Gastroesophageal sphincter (tissue), 4 donors: ENCODE data around the gene FSHR. TPM values are rescaled to one million over a fixed set of nuclear protein-coding genes. Genes with fewer than 3 reads are reported as not detected.

ENCODE experiments used
- ATAC-seq: fragments of 150-250 bp; one replicate; pipeline ENCODE4 v1.9.1; 2016; ENCODE audit warnings: mild to moderate bottlenecking, moderate library complexity
- H3K27ac ChIP-seq, 4 donors: fragments of 200-600 bp; sonication (generic) in 3 of 4; 1 replicate in 3 of 4; 2 replicates in 1 of 4; pipeline ENCODE4 v1.5.1; 2016 to 2019
- H3K27me3 ChIP-seq: fragments of 200-600 bp; sonication (generic); one replicate; pipeline ENCODE4 v1.5.1; 2019
- H3K36me3 ChIP-seq, 2 donors: fragments of 200-600 bp; sonication (generic); one replicate each; pipeline ENCODE4 v1.5.1; 2019; ENCODE audit warnings: control low read depth in 1 of 2
- H3K4me1 ChIP-seq, 3 donors: fragments of 200-600 bp; sonication (generic); 1 replicate in 2 of 3; 2 replicates in 1 of 3; pipeline ENCODE4 v1.5.1; 2016 to 2019; ENCODE audit warnings: control low read depth in 2 of 3
- H3K4me3 ChIP-seq, 2 donors: fragments of 200-600 bp; sonication (generic); one replicate each; pipeline ENCODE4 v1.5.1; 2019; ENCODE audit warnings: mild to moderate bottlenecking in 1 of 2, moderate library complexity in 1 of 2
- H3K9me3 ChIP-seq, 3 donors: fragments of 200-600 bp; sonication (generic); one replicate each; pipeline ENCODE4 v1.5.1; 2017 to 2019; ENCODE audit warnings: control low read depth in 2 of 3
- EP300 ChIP-seq: sonication (generic); formaldehyde crosslinking; IDR thresholded peaks from one replicate; pipeline ENCODE4 v1.6.1; 2017; ENCODE audit warnings: antibody characterized with exemption, mild to moderate bottlenecking
- POLR2A ChIP-seq, 2 donors: fragments of 450-650 bp; IDR thresholded peaks; one replicate each; pipeline ENCODE4 v1.6.1; 2017; ENCODE audit warnings: antibody characterized with exemption in 2 of 2, mild to moderate bottlenecking in 2 of 2, moderate library complexity in 1 of 2
- POLR2AphosphoS5 ChIP-seq: sonication (generic); formaldehyde crosslinking; IDR thresholded peaks from one replicate; pipeline ENCODE4 v1.6.1; 2017; ENCODE audit warnings: antibody characterized with exemption
- WGBS, 2 donors: methylation state at CpG; one replicate each; pipeline ENCODE4 v1.1.5; 2018; ENCODE audit warnings: low coverage in 1 of 2; 5-methylcytosine and 5-hydroxymethylcytosine counted together
- total RNA-seq, 4 donors: library from RNA; depleted of rRNA; stranded (reverse); fragments of >200 nt; gene quantifications; one replicate each; pipeline ENCODE4 v1.1.0, GENCODE V29; 2016
- TF ChIP-seq, protein P1 (sequence below), 4 experiments: fragments of 200-600 bp in 2 of 4; fragments of 450-650 bp in 2 of 4; sonication (generic) in 1 of 4; IDR thresholded peaks; one replicate each; pipeline ENCODE4 v1.5.1; 2017 to 2019; ENCODE audit warnings: antibody characterized with exemption in 4 of 4, mild to moderate bottlenecking in 2 of 4, moderate library complexity in 2 of 4

The FSHR gene
- total RNA-seq, 4 donors from 2014 or later, result not detected

DNA sequence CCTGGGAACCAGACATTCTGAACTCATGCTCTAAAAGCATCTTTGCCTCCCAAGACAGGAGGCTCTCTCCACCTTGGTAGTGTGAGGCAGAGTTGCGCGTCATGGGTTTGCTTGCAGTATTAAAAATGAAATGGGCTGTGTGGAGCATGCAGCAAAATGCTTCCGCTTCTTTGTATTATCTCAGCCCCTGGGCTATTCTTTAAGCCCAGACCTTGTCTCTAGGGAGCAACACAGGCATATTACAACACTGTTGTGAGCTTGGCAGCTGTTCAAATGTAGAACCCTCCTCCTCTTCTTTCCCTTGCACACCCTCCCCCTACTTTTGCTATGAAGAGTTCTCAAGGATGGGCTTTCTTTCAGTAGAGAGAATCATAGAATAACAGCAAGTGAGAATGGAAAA lies 213.7 kb downstream of the FSHR start:
- H3K9me3 ChIP-seq, result no peaks in the 10 kb centered on the region
- no peaks in the 10 kb centered on the region for H3K27me3 ChIP-seq
- ATAC-seq, result no peak
- TF ChIP-seq POLR2A (IDR thresholded peaks at IDR 0.05), result no peak
- no peak for TF ChIP-seq POLR2AphosphoS5
- TF ChIP-seq, protein P1, sequence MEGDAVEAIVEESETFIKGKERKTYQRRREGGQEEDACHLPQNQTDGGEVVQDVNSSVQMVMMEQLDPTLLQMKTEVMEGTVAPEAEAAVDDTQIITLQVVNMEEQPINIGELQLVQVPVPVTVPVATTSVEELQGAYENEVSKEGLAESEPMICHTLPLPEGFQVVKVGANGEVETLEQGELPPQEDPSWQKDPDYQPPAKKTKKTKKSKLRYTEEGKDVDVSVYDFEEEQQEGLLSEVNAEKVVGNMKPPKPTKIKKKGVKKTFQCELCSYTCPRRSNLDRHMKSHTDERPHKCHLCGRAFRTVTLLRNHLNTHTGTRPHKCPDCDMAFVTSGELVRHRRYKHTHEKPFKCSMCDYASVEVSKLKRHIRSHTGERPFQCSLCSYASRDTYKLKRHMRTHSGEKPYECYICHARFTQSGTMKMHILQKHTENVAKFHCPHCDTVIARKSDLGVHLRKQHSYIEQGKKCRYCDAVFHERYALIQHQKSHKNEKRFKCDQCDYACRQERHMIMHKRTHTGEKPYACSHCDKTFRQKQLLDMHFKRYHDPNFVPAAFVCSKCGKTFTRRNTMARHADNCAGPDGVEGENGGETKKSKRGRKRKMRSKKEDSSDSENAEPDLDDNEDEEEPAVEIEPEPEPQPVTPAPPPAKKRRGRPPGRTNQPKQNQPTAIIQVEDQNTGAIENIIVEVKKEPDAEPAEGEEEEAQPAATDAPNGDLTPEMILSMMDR (IDR thresholded peaks at IDR 0.05), result no peak
- no peak for TF ChIP-seq EP300
- 50 to 76% methylated on average over 3 of the region's 3 CpGs for WGBS, 2 donors
- H3K4me3 ChIP-seq, result no peak overlapping the region
- H3K4me1 ChIP-seq, result peaks cover 0 to 9% (median 4%) of the 10 kb centered on the region in 3 donors
- H3K36me3 ChIP-seq, result no peaks in the 10 kb centered on the region
- H3K27ac ChIP-seq, result no peak overlapping the region

DNA sequence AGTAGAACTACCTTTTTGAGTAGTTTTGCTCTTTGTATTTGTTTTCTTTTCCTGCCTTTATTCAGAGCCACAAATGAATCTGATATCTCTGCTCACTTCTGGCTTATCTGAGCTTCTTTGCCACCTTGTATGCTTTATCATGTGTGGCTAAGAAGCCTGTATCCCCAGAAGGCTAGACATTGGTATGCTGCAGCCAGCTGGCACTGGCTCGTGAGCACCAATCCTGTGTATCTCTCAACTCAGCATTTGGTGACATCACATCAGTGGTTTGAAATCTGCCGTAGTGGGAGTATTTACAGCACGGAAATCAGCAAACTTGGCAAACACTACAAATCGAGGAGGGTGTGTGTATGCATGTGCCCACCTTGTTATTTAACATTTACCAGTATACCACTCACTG lies 215.1 kb downstream of the FSHR start:
- WGBS, 2 donors, result 60 to 92% methylated on average over 2 to 4 of the region's 4 CpGs
- Histone ChIP-seq H3K27me3 (no peaks in the 10 kb centered on the region), H3K27ac (no peak overlapping the region), H3K4me3 (no peak overlapping the region), H3K9me3 (no peaks in the 10 kb centered on the region), H3K4me1 (peaks cover 0 to 9% (median 4%) of the 10 kb centered on the region in 3 donors), H3K36me3 (no peaks in the 10 kb centered on the region)
- ATAC-seq, result no peak
- TF ChIP-seq POLR2AphosphoS5 (no peak), EP300 (no peak)

DNA sequence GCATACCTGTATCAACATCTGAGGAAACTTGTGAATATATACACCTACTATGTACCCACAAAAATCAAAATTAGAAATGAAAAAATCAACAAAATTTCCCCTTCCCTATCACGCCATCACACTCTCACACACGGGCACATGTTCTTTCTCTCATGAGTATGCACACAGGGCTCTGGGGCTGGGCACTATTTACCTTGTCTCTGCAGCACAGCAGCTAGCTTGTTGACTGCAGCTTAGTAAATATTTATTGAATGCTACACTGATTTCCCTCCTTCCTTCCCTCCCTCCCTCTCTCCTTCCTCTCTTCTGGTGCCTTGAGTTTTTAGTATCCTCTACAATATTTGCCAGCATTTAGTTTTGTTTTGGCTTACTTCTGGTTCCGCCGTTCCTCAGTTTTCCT lies 216.1 kb downstream of the FSHR start:
- H3K27ac ChIP-seq, result no peak overlapping the region
- WGBS, 2 donors, result 89 to 93% methylated on average over 4 of the region's 4 CpGs
- no peaks in the 10 kb centered on the region for H3K27me3 ChIP-seq
- TF ChIP-seq POLR2A (IDR thresholded peaks at IDR 0.05) (no peak), EP300 (no peak), POLR2AphosphoS5 (no peak)
- TF ChIP-seq, protein P1 (IDR thresholded peaks at IDR 0.05), result no peak
- H3K4me1 ChIP-seq, result peaks cover 0 to 1% (median 1%) of the 10 kb centered on the region in 3 donors
- no peak overlapping the region for H3K4me3 ChIP-seq
- no peak for ATAC-seq
- H3K36me3 ChIP-seq, result no peaks in the 10 kb centered on the region
- H3K9me3 ChIP-seq, result no peaks in the 10 kb centered on the region

DNA sequence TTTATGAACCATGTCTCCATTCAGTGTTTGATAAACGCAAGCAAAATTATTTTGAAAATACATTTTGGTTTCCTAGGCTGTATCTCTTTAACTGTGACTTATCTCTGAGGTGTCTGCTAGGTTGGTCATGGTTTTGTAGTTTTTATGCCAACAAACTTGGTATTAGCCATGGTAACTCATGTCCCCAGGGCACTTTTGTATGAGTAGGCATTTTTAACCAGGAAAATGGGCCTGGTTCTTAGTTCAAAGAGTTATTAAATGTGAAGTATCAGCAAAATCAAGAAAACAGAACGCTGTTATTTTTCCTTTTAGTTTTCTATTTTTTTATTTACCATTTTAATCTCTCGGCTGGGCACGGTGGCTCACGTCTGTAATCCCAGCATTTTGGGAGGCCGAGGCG lies 219.5 kb downstream of the FSHR start:
- no peak for ATAC-seq
- no peak overlapping the region for H3K4me3 ChIP-seq

DNA sequence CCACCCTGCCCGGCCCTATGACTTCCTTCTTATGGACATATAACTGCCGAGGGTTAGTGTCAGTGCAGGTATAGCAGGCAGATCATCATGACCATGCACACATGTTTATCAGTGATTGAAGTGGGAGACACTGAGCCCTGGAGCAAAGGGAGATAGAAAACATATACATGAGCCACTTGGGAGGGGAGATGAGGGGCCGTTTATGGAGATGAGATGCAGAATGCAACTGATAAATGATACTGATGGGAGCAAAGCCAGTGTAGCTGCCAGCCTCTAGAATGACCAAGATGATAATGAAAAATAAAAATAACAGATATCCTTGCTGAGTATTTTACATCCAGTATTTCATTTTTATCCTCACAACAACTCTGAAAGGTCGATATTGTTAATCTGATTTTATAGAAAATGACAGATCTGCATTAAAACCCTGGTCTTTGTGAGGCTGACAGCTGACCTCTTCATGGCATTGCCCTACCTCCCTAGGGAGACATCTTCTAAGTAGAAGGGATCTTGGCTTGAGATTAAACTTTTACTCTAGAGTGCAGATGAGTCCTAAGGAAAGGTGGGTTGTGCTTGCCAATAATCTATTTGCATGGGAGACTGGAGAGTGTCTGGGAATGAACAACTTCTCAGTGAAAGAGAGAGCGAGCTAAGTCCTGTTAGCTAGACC lies 220.4 kb downstream of the FSHR start:
- Histone ChIP-seq H3K4me1 (no peaks in the 10 kb centered on the region), H3K36me3 (no peaks in the 10 kb centered on the region), H3K27me3 (no peaks in the 10 kb centered on the region), H3K27ac (no peak overlapping the region), H3K9me3 (no peaks in the 10 kb centered on the region), H3K4me3 (no peak overlapping the region)
- no peak for TF ChIP-seq POLR2A (IDR thresholded peaks at IDR 0.05)
- TF ChIP-seq EP300, result no peak
- TF ChIP-seq, protein P1 (IDR thresholded peaks at IDR 0.05), result no peak
- no peak for TF ChIP-seq POLR2AphosphoS5
- WGBS, 2 donors, result 61 to 85% methylated on average over 2 to 3 of the region's 5 CpGs
- no peak for ATAC-seq

More for the DNA sequence above, 219.5 kb downstream of the FSHR start:
- Histone ChIP-seq H3K36me3 (no peaks in the 10 kb centered on the region), H3K27ac (no peak overlapping the region), H3K9me3 (no peaks in the 10 kb centered on the region), H3K4me1 (no peaks in the 10 kb centered on the region), H3K27me3 (no peaks in the 10 kb centered on the region)
- TF ChIP-seq POLR2AphosphoS5 (no peak), EP300 (no peak), POLR2A (IDR thresholded peaks at IDR 0.05) (no peak)
- TF ChIP-seq, protein P1 (IDR thresholded peaks at IDR 0.05), result no peak
- WGBS, 2 donors, result 90 to 100% methylated on average over 4 to 7 of the region's 7 CpGs
